AG09309 (cell line): ENCODE data around the gene PRUNE1.

Experiments
- DNase-seq: peaks from one replicate; pipeline ENCODE4 v3.0.0-alpha.2; 2010; ENCODE audit warnings: low read depth
- H3K4me3 ChIP-seq: 2 replicates; pipeline ENCODE4 v1.5.1; 2011; ENCODE audit warnings: mild to moderate bottlenecking, low read depth, low read length, moderate library complexity; ENCODE audit not compliant: control insufficient read depth
- CTCF ChIP-seq: IDR thresholded peaks from 2 replicates; pipeline ENCODE4 v1.5.1; 2011; ENCODE audit warnings: mild to moderate bottlenecking, low read depth, low read length, inconsistent platforms; ENCODE audit not compliant: insufficient read depth, control insufficient read depth; ENCODE audit errors: missing control alignments

PRUNE1 gene

GRCh38 chr1:150972417-150972940 lies 35.8 kb upstream of the PRUNE1 start:
- TF ChIP-seq CTCF = no peak
- DNase-seq = no peak
- peak overlapping the region; percentile 90 for H3K4me3 ChIP-seq

GRCh38 chr1:150973258-150973835 lies 34.9 kb upstream of the PRUNE1 start:
- DNase-seq = no peak
- peak overlapping the region; percentile 90 for H3K4me3 ChIP-seq

GRCh38 chr1:150973836-150974579 lies 34.2 kb upstream of the PRUNE1 start:
- H3K4me3 ChIP-seq = peak overlapping the region; percentile 90
- TF ChIP-seq CTCF = no peak
- DNase-seq = no peak

More at GRCh38 chr1:150973258-150973835, 34.9 kb upstream of the PRUNE1 start:
- TF ChIP-seq CTCF = no peak

- TF ChIP-seq CTCF = no peak
- H3K4me3 ChIP-seq = peak within 1 kb of the TSS; percentile 90
- DNase-seq = peak; percentile 7
Measured at GRCh38 chr1:150974580-150975478, 33.4 kb upstream of the PRUNE1 start, which contains the start of gene CERS2. TSS of gene CERS2 (minus strand) at chr1:150974835. CDS start at chr1:150969090, 5,745 bp downstream.

- DNase-seq = no peak
- no peak for TF ChIP-seq CTCF
- H3K4me3 ChIP-seq = no peak overlapping the region
Measured at GRCh38 chr1:150976401-150976821, 31.8 kb upstream of the PRUNE1 start.
